K562 (cell line): ENCODE measurements around the gene ITGA3. TPM values are rescaled to one million over a fixed set of nuclear protein-coding genes. Genes with fewer than 3 reads are reported as not detected.

Source experiments
- CHCHD3 ChIP-seq: fragments of 250-450 bp; sonication (Bioruptor Pico); IDR thresholded peaks from 2 replicates; pipeline ENCODE4 v2.1.2; 2022; ENCODE audit warnings: mild to moderate bottlenecking
- CHD4 ChIP-seq: fragments of 200-600 bp; sonication (generic); IDR thresholded peaks from 3 replicates; pipeline ENCODE4 v1.6.1; 2012; ENCODE audit warnings: low read depth, mild to moderate bottlenecking, mixed read lengths, low read length, inconsistent platforms; ENCODE audit not compliant: insufficient read depth, insufficient replicate concordance, poor library complexity, severe bottlenecking
- ELK3 ChIP-seq: fragments of 450-650 bp; formaldehyde crosslinking; IDR thresholded peaks from 2 replicates; pipeline ENCODE4 v1.4.0; 2020; ENCODE audit warnings: mild to moderate bottlenecking
- GABPB1 ChIP-seq: sonication (generic); formaldehyde crosslinking; IDR thresholded peaks from 2 replicates; pipeline ENCODE4 v1.8.0; 2022; ENCODE audit warnings: mild to moderate bottlenecking, missing genetic modification reagents
- GTF3C2 ChIP-seq: IDR thresholded peaks from 3 replicates; pipeline ENCODE4 v1.6.1; 2011; ENCODE audit warnings: borderline replicate concordance, mild to moderate bottlenecking, moderate library complexity; ENCODE audit not compliant: insufficient read length; ENCODE audit errors: extremely low read depth
- HDGF ChIP-seq: fragments of 450-650 bp; IDR thresholded peaks from 2 replicates; pipeline ENCODE4 v1.6.1; 2016
- ILK ChIP-seq: fragments of 450-650 bp; IDR thresholded peaks from 2 replicates; pipeline ENCODE4 v1.6.1; 2016; ENCODE audit warnings: missing genetic modification characterization, low read depth, mild to moderate bottlenecking, missing compliant biosample characterization, moderate library complexity, borderline replicate concordance
- NR3C1 ChIP-seq: sonication (generic); formaldehyde crosslinking; IDR thresholded peaks from 2 replicates; pipeline ENCODE4 v1.8.1; 2022; ENCODE audit warnings: missing genetic modification reagents
- POLR3A ChIP-seq: IDR thresholded peaks from 2 replicates; pipeline ENCODE4 v1.6.1; 2011; ENCODE audit warnings: borderline replicate concordance, mild to moderate bottlenecking, moderate library complexity; ENCODE audit not compliant: insufficient read length, insufficient read depth; ENCODE audit errors: extremely low read depth
- PTRF ChIP-seq: fragments of 450-650 bp; IDR thresholded peaks from 2 replicates; pipeline ENCODE4 v1.6.1; 2016; ENCODE audit warnings: mild to moderate bottlenecking, missing genetic modification characterization, missing compliant biosample characterization
- PURB ChIP-seq: sonication (generic); formaldehyde crosslinking; IDR thresholded peaks from 2 replicates; pipeline ENCODE4 v1.9.0; 2021; ENCODE audit warnings: low read depth, mild to moderate bottlenecking, missing genetic modification reagents
- RAD21 ChIP-seq, 2 experiments: fragments of 250-450 bp in 1 of 2; fragments of 450-650 bp in 1 of 2; sonication (Bioruptor Pico) in 1 of 2; formaldehyde crosslinking in 1 of 2; IDR thresholded peaks in 1 of 2; conservative IDR thresholded peaks in 1 of 2; 2 replicates each; pipeline versions ENCODE4 v1.4.0 to v1.8.0; 2020 to 2022; ENCODE audit warnings: mild to moderate bottlenecking in 2 of 2, moderate library complexity in 1 of 2
- RBFOX2 ChIP-seq: fragments of 200-400 bp; formaldehyde crosslinking; IDR thresholded peaks from 2 replicates; pipeline ENCODE4 v1.6.1; 2017; ENCODE audit warnings: low read depth, mild to moderate bottlenecking, low read length, moderate library complexity
- RBM34 ChIP-seq: fragments of 200-400 bp; formaldehyde crosslinking; IDR thresholded peaks from 2 replicates; pipeline ENCODE4 v1.6.1; 2018; ENCODE audit warnings: low read length, borderline replicate concordance; ENCODE audit not compliant: insufficient read depth
- SFPQ ChIP-seq: fragments of 200-400 bp; formaldehyde crosslinking; IDR thresholded peaks from 2 replicates; pipeline ENCODE4 v1.6.1; 2017; ENCODE audit warnings: mild to moderate bottlenecking, low read depth, low read length, moderate library complexity
- TAF15 ChIP-seq: fragments of 200-400 bp; formaldehyde crosslinking; IDR thresholded peaks from 2 replicates; pipeline ENCODE4 v1.6.1; 2017; ENCODE audit warnings: mild to moderate bottlenecking, low read depth, low read length, moderate library complexity
- VEZF1 ChIP-seq: fragments of 200-800 bp; sonication (Bioruptor generic); IDR thresholded peaks from 2 replicates; pipeline ENCODE4 v1.6.1; 2017; ENCODE audit warnings: missing genetic modification characterization, missing compliant biosample characterization
- ZBED1 ChIP-seq: IDR thresholded peaks from 2 replicates; pipeline ENCODE4 v1.6.1; 2014
- ZNF696 ChIP-seq: fragments of 250-450 bp; sonication (Bioruptor Pico); conservative IDR thresholded peaks from 2 replicates; pipeline ENCODE4 v1.4.0; 2020; ENCODE audit warnings: mild to moderate bottlenecking, moderate library complexity
- polyA plus RNA-seq, 8 experiments: library from polyadenylated mRNA; depleted of rRNA in 4 of 8; stranded (reverse) in 5 of 8; unstranded in 3 of 8; fragments of >200 nt; fragmentation: Nextera tagmentation in 2 of 8; fragmentation: Illumina TruSeq in 1 of 8; extraction: Ambion mirVana in 2 of 8; extraction: Trizol in 1 of 8; gene quantifications; 2 replicates each; pipeline versions ENCODE4 v1.2.1 to v1.2.3, GENCODE V29; 2011 to 2014; ENCODE audit warnings: inconsistent platforms in 1 of 8, missing spikeins in 1 of 8
- total RNA-seq, 7 experiments: library from RNA; depleted of rRNA in 6 of 7; stranded (reverse); fragments of >200 nt in 6 of 7; fragmentation: Illumina TruSeq in 2 of 7; extraction: Trizol in 2 of 7; gene quantifications; 2 replicates each; pipeline versions ENCODE4 v1.2.1 to v1.2.3, GENCODE V29; 2011 to 2021; ENCODE audit warnings: low replicate concordance in 1 of 7

Gene ITGA3
- total and polyA plus RNA-seq, 9 of the 15 experiments (the other 6 are each of a cell fraction or from before 2014, with no cell fraction given): 0.03 to 0.75 (median 0.14) TPM; not detected in 2

GRCh38 chr17:50117202-50118051, 61.5 kb downstream of the ITGA3 start (continued):
- TF ChIP-seq POLR3A (no peak), HDGF (no peak), CHCHD3 (CRISPR knock-in tag) (no peak), ZBED1 (no peak), ELK3 (CRISPR knock-in tag) (no peak), SFPQ (no peak), RBM34 (no peak), RAD21 (CRISPR knock-in tag; conservative IDR thresholded peaks at IDR 0.05 in 1 of 2, IDR thresholded peaks at IDR 0.05 in 1 of 2) (peak; percentile 62), GABPB1 (CRISPR knock-in tag) (no peak), VEZF1 (CRISPR knock-in tag) (peak; percentile 30), CHD4 (peak; percentile 45), ILK (no peak), GTF3C2 (peak; percentile 31), PTRF (no peak), ZNF696 (CRISPR knock-in tag) (no peak), PURB (CRISPR knock-in tag) (no peak), NR3C1 (no peak), TAF15 (no peak), RBFOX2 (0 out of 2 replicates have a peak, but pooled peaks have one; percentile 19)
